ENCODE measurements around the gene CHN2.

The CHN2 gene

DNA sequence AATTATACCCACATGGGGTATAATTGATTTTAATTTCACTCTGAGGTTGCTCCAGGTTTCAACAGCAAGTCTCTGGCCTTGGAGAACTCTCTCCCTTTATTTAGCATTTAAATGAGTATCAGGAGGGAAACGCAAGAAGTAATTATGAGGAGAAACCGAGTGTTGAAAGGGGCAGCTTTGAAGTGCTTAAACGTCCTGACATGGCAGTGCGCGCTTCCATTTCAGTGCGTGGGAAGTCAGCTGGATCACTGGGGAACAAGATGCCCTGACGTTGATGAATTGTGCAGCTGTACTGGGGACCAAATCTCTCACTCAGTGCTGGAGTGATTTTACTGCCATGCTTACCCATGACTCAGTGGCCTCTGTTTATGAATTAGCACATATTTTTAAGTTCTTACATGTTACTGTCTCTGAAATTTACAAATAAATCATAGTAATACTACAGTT, 263.0 kb downstream of the CHN2 start:
- Histone ChIP-seq H4K20me1 (ENCODE audit: low read depth, low read length) (no peaks in the 10 kb centered on the region), H3K9ac (ENCODE audit: low read length) (no peak overlapping the region), H3K4me2 (ENCODE audit: low read depth, low read length, poor library complexity, severe bottlenecking) (no peak overlapping the region), H3K9me2 (replicated peaks; ENCODE audit: insufficient read depth, low read length) (no peaks in the 10 kb centered on the region), H2AFZ (ENCODE audit: low read depth, low read length, severe bottlenecking) (no peak overlapping the region), H3K79me2 (ENCODE audit: insufficient read depth, low read length) (no peaks in the 10 kb centered on the region), H3K9me3 (ENCODE audit: insufficient read depth, low read length) (no peaks in the 10 kb centered on the region), H3F3A (ENCODE audit: insufficient read depth) (no peaks in the 10 kb centered on the region), H3K36me3 (ENCODE audit: low read length) (no peaks in the 10 kb centered on the region), H3K4me3 (ENCODE audit: insufficient read depth, low read length, poor library complexity, severe bottlenecking) (no peak overlapping the region), H3K27ac (ENCODE audit: low read depth, low read length) (no peak overlapping the region), H3K27me3 (ENCODE audit: low read length) (no peaks in the 10 kb centered on the region)
- no peak for TF ChIP-seq EZH2phosphoT487 (conservative IDR thresholded peaks at IDR 0.05; ENCODE audit: low read length)
- TF ChIP-seq, protein P1, sequence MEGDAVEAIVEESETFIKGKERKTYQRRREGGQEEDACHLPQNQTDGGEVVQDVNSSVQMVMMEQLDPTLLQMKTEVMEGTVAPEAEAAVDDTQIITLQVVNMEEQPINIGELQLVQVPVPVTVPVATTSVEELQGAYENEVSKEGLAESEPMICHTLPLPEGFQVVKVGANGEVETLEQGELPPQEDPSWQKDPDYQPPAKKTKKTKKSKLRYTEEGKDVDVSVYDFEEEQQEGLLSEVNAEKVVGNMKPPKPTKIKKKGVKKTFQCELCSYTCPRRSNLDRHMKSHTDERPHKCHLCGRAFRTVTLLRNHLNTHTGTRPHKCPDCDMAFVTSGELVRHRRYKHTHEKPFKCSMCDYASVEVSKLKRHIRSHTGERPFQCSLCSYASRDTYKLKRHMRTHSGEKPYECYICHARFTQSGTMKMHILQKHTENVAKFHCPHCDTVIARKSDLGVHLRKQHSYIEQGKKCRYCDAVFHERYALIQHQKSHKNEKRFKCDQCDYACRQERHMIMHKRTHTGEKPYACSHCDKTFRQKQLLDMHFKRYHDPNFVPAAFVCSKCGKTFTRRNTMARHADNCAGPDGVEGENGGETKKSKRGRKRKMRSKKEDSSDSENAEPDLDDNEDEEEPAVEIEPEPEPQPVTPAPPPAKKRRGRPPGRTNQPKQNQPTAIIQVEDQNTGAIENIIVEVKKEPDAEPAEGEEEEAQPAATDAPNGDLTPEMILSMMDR (IDR thresholded peaks at IDR 0.05; ENCODE audit: insufficient read depth, low read length, poor library complexity, severe bottlenecking) = no peak

DNA sequence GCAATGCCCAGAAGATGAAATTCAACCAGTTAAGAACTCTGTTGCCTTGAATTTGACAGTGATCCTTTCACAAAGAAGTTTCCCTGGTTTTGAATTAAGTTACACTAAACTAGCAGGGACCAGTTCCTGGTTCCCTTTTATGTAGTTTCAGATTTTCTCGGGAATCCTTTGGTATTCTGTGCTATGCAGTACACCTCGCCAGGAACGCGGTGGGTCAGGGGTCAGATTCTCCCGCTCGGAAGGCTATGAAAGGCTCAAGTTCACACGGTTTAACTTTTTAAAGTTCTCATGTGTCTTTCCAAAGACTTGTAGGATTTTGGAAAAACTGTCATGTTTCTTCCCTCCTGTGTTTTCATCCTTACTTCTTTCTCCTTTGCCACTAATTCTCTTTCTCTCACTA, 264.4 kb downstream of the CHN2 start:
- no peak overlapping the region for H3K4me2 ChIP-seq (ENCODE audit: low read depth, low read length, poor library complexity, severe bottlenecking)
- H3K27me3 ChIP-seq (ENCODE audit: low read length) = no peaks in the 10 kb centered on the region
- no peaks in the 10 kb centered on the region for H3K79me2 ChIP-seq (ENCODE audit: insufficient read depth, low read length)
- H3K9me3 ChIP-seq (ENCODE audit: insufficient read depth, low read length) = no peaks in the 10 kb centered on the region
- H3K36me3 ChIP-seq (ENCODE audit: low read length) = no peaks in the 10 kb centered on the region
- no peaks in the 10 kb centered on the region for H3K9me2 ChIP-seq (replicated peaks; ENCODE audit: insufficient read depth, low read length)
- H3K27ac ChIP-seq (ENCODE audit: low read depth, low read length) = no peak overlapping the region
- no peak for TF ChIP-seq EZH2phosphoT487 (conservative IDR thresholded peaks at IDR 0.05; ENCODE audit: low read length)
- TF ChIP-seq, protein P1 (IDR thresholded peaks at IDR 0.05; ENCODE audit: insufficient read depth, low read length, poor library complexity, severe bottlenecking) = no peak
- no peak overlapping the region for H3K9ac ChIP-seq (ENCODE audit: low read length)
- H3K4me3 ChIP-seq (ENCODE audit: insufficient read depth, low read length, poor library complexity, severe bottlenecking) = no peak overlapping the region
- H3F3A ChIP-seq (ENCODE audit: insufficient read depth) = no peaks in the 10 kb centered on the region
- no peaks in the 10 kb centered on the region for H4K20me1 ChIP-seq (ENCODE audit: low read depth, low read length)
- no peak overlapping the region for H2AFZ ChIP-seq (ENCODE audit: low read depth, low read length, severe bottlenecking)

DNA sequence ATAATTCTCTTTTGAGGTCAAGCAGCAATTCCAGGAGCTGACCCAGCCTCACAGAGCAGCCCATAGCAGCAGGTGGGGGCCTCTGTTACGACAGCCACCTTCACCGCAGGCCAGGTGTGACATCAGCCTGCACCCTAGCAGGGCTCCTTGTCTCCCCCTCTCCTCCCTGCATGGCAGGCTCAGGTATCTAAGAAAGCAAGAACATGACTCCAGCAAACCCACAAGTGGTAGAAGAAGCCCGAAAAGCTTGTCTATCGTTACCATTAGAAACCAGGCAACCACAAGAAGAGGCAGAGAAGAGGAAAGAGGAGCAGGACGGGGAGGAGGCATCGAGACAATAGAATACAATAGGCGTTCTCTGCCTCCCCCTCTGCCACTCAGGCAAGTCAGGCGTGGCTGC, 265.0 kb downstream of the CHN2 start:
- Histone ChIP-seq H3K9me3 (ENCODE audit: insufficient read depth, low read length) (no peaks in the 10 kb centered on the region), H2AFZ (ENCODE audit: low read depth, low read length, severe bottlenecking) (no peak overlapping the region), H3K27me3 (ENCODE audit: low read length) (no peaks in the 10 kb centered on the region), H3K27ac (ENCODE audit: low read depth, low read length) (no peak overlapping the region), H3K36me3 (ENCODE audit: low read length) (no peaks in the 10 kb centered on the region), H4K20me1 (ENCODE audit: low read depth, low read length) (no peaks in the 10 kb centered on the region), H3K4me2 (ENCODE audit: low read depth, low read length, poor library complexity, severe bottlenecking) (no peak overlapping the region), H3F3A (ENCODE audit: insufficient read depth) (no peaks in the 10 kb centered on the region), H3K9ac (ENCODE audit: low read length) (no peak overlapping the region), H3K9me2 (replicated peaks; ENCODE audit: insufficient read depth, low read length) (no peaks in the 10 kb centered on the region), H3K4me3 (ENCODE audit: insufficient read depth, low read length, poor library complexity, severe bottlenecking) (no peak overlapping the region), H3K79me2 (ENCODE audit: insufficient read depth, low read length) (no peaks in the 10 kb centered on the region)
- TF ChIP-seq, protein P1 (IDR thresholded peaks at IDR 0.05; ENCODE audit: insufficient read depth, low read length, poor library complexity, severe bottlenecking) = no peak
- TF ChIP-seq EZH2phosphoT487 (conservative IDR thresholded peaks at IDR 0.05; ENCODE audit: low read length) = no peak
